Small intestine (tissue), 7 donors: ENCODE data around the gene SMIM1. TPM values are rescaled to one million over a fixed set of nuclear protein-coding genes. Genes with fewer than 3 reads are reported as not detected.

ENCODE experiments used
- DNase-seq, 2 donors: peaks; one replicate each; pipeline versions ENCODE4 v3.0.0 to v3.0.0-alpha.2; 2013
- FAIRE-seq: peaks from 2 replicates; lab custom pipeline; 2012; peaks lifted over from hg19 to GRCh38; lab: Jason Lieb, UNC
- H3K27ac ChIP-seq, 3 donors: one replicate each; pipeline ENCODE4 v1.5.1; 2013; ENCODE audit warnings: low read length in 2 of 3, mild to moderate bottlenecking in 2 of 3, control low read depth in 1 of 3, inconsistent platforms in 1 of 3, low read depth in 1 of 3, moderate library complexity in 1 of 3
- H3K27me3 ChIP-seq, 3 donors: one replicate each; pipeline ENCODE4 v1.6.1; 2013; ENCODE audit warnings: low read length in 3 of 3, inconsistent platforms in 1 of 3; ENCODE audit not compliant: control insufficient read depth in 3 of 3, insufficient read depth in 3 of 3
- H3K36me3 ChIP-seq, 3 donors: one replicate each; pipeline ENCODE4 v1.6.1; 2013; ENCODE audit warnings: low read length in 3 of 3, inconsistent platforms in 1 of 3, low read depth in 1 of 3, mild to moderate bottlenecking in 1 of 3, moderate library complexity in 1 of 3; ENCODE audit not compliant: control insufficient read depth in 3 of 3, insufficient read depth in 2 of 3
- H3K4me1 ChIP-seq, 3 donors: one replicate each; pipeline ENCODE4 v1.6.1; 2013; ENCODE audit warnings: low read length in 2 of 3, inconsistent platforms in 1 of 3, low read depth in 1 of 3, mild to moderate bottlenecking in 1 of 3, moderate library complexity in 1 of 3; ENCODE audit not compliant: control insufficient read depth in 3 of 3, insufficient read depth in 2 of 3
- H3K4me3 ChIP-seq, 3 donors: one replicate each; pipeline ENCODE4 v1.5.1; 2013; ENCODE audit warnings: low read length in 3 of 3, control low read depth in 1 of 3, inconsistent platforms in 1 of 3, low read depth in 1 of 3, mild to moderate bottlenecking in 1 of 3, moderate library complexity in 1 of 3
- H3K9me3 ChIP-seq, 2 donors: one replicate each; pipeline ENCODE4 v1.6.1; 2013; ENCODE audit warnings: low read depth in 1 of 2, low read length in 1 of 2; ENCODE audit not compliant: control insufficient read depth in 2 of 2, insufficient read depth in 1 of 2
- WGBS, 3 donors: extraction: QIAGEN DNeasy Blood & Tissue Kit; methylation state at CpG; one replicate each; pipeline ENCODE4 v1.1.7; 2013; 5-methylcytosine and 5-hydroxymethylcytosine counted together
- polyA plus RNA-seq, 4 donors: library from polyadenylated mRNA; stranded (reverse) in 3 of 4; unstranded in 1 of 4; fragments of 200-250 nt in 3 of 4; fragments of 120-200 nt in 1 of 4; gene quantifications; one replicate each; pipeline versions ENCODE4 v1.2.1 to v1.2.3, GENCODE V29; 2013
- donor health status: healthy with polysubstance abuse.
- donor health status: control.
- donor health status: control.
- donor health status: Bipolar disorder and iron deficiency.
- donor health status: healthy.

Gene SMIM1
- polyA plus RNA-seq, 4 donors: 2.1 to 89.2 TPM; not detected in 2

GRCh38 chr1:3753656-3754454 lies 18.7 kb upstream of the SMIM1 start:
- H3K36me3 ChIP-seq: no peaks in the 10 kb centered on the region
- WGBS, 3 donors: 85 to 87% (median 87%) methylated on average over 20 of the region's 20 CpGs
- FAIRE-seq (no peak), DNase-seq (no peak)
- H3K27ac ChIP-seq: no peak overlapping the region
- H3K4me3 ChIP-seq: no peak overlapping the region
- no peaks in the 10 kb centered on the region for H3K9me3 ChIP-seq
- peaks cover 0 to 12% (median 0%) of the 10 kb centered on the region in 3 donors for H3K27me3 ChIP-seq
- H3K4me1 ChIP-seq: no peaks in the 10 kb centered on the region

GRCh38 chr1:3756394-3756793 lies 16.2 kb upstream of the SMIM1 start:
- WGBS, 3 donors: 81 to 84% (median 82%) methylated on average over 21 of the region's 21 CpGs
- H3K27ac ChIP-seq: no peak overlapping the region
- H3K9me3 ChIP-seq: peaks cover 0 to 2% of the 10 kb centered on the region in 2 donors
- no peaks in the 10 kb centered on the region for H3K36me3 ChIP-seq
- H3K4me3 ChIP-seq: no peak overlapping the region
- peaks cover 0 to 3% (median 0%) of the 10 kb centered on the region in 3 donors for H3K27me3 ChIP-seq
- no peak for FAIRE-seq
- DNase-seq: no peak
- no peaks in the 10 kb centered on the region for H3K4me1 ChIP-seq

- H3K36me3 ChIP-seq: no peaks in the 10 kb centered on the region
- FAIRE-seq: no peak
- H3K27me3 ChIP-seq: no peaks in the 10 kb centered on the region
- peaks cover 0 to 2% of the 10 kb centered on the region in 2 donors for H3K9me3 ChIP-seq
- 75 to 80% (median 76%) methylated on average over 6 of the region's 6 CpGs for WGBS, 3 donors
- no peaks in the 10 kb centered on the region for H3K4me1 ChIP-seq
- no peak overlapping the region for H3K4me3 ChIP-seq
- no peak overlapping the region for H3K27ac ChIP-seq
- DNase-seq: no peak
Measured at GRCh38 chr1:3759164-3759563, 13.4 kb upstream of the SMIM1 start.

GRCh38 chr1:3759796-3760195 lies 12.8 kb upstream of the SMIM1 start:
- no peak for FAIRE-seq
- WGBS, 3 donors: 51 to 65% (median 56%) methylated on average over 6 of the region's 6 CpGs

GRCh38 chr1:3761296-3762010 lies 11.1 kb upstream of the SMIM1 start:
- FAIRE-seq: no peak
- no peak for DNase-seq
- Histone ChIP-seq H3K36me3 (no peaks in the 10 kb centered on the region), H3K27me3 (peaks cover 0 to 2% (median 0%) of the 10 kb centered on the region in 3 donors), H3K27ac (no peak overlapping the region), H3K4me3 (no peak overlapping the region), H3K4me1 (no peaks in the 10 kb centered on the region), H3K9me3 (peaks cover 0 to 5% of the 10 kb centered on the region in 2 donors)
- 78 to 84% (median 78%) methylated on average over 17 of the region's 17 CpGs for WGBS, 3 donors

More at GRCh38 chr1:3759796-3760195, 12.8 kb upstream of the SMIM1 start:
- Histone ChIP-seq H3K4me3 (no peak overlapping the region), H3K9me3 (peaks cover 0 to 2% of the 10 kb centered on the region in 2 donors), H3K4me1 (no peaks in the 10 kb centered on the region), H3K27ac (no peak overlapping the region), H3K36me3 (no peaks in the 10 kb centered on the region), H3K27me3 (no peaks in the 10 kb centered on the region)
- DNase-seq: no peak

GRCh38 chr1:3762151-3762872 lies 10.2 kb upstream of the SMIM1 start:
- Histone ChIP-seq H3K27me3 (peaks cover 0 to 2% (median 0%) of the 10 kb centered on the region in 3 donors), H3K9me3 (peaks cover 0 to 5% of the 10 kb centered on the region in 2 donors), H3K4me1 (no peaks in the 10 kb centered on the region), H3K36me3 (no peaks in the 10 kb centered on the region), H3K4me3 (no peak overlapping the region), H3K27ac (no peak overlapping the region)
- no peak for DNase-seq
- no peak for FAIRE-seq
- WGBS, 3 donors: 72 to 81% (median 76%) methylated on average over 15 of the region's 15 CpGs

- no peak for DNase-seq
- Histone ChIP-seq H3K27ac (no peak overlapping the region), H3K27me3 (peaks cover 0 to 2% (median 0%) of the 10 kb centered on the region in 3 donors), H3K36me3 (no peaks in the 10 kb centered on the region), H3K4me3 (no peak overlapping the region), H3K4me1 (no peaks in the 10 kb centered on the region), H3K9me3 (peaks cover 0 to 5% of the 10 kb centered on the region in 2 donors)
- no peak for FAIRE-seq
- WGBS, 3 donors: 70 to 82% (median 72%) methylated on average over 8 to 12 of the region's 12 CpGs
Measured at GRCh38 chr1:3762873-3763228, 9.7 kb upstream of the SMIM1 start.
